GM18502 (cell line): ENCODE measurements around the gene ASF1B.

ENCODE experiments used
- ATAC-seq: cut with Tn5 transposase; IDR thresholded peaks from one replicate; pipeline ENCODE4 v1.9.1; 2021; ENCODE audit warnings: mild to moderate bottlenecking; ENCODE audit not compliant: unreplicated experiment, poor library complexity

ASF1B gene

GRCh38 chr19:14139944-14140343 lies 3.6 kb upstream of the ASF1B start:
- no peak for ATAC-seq

- no peak for ATAC-seq
Observed at GRCh38 chr19:14138576-14139265, 2.3 kb upstream of the ASF1B start.

GRCh38 chr19:14135985-14136508 lies 342 bp downstream of the ASF1B start:
- ATAC-seq = no peak

- no peak for ATAC-seq
Observed at GRCh38 chr19:14135355-14135754, 1.0 kb downstream of the ASF1B start.

- no peak for ATAC-seq
Observed at GRCh38 chr19:14127929-14128509, 8.4 kb downstream of the ASF1B start.

GRCh38 chr19:14127176-14127575 lies 9.2 kb downstream of the ASF1B start:
- ATAC-seq = no peak

GRCh38 chr19:14122924-14123323 lies 13.5 kb downstream of the ASF1B start:
- ATAC-seq = no peak

- no peak for ATAC-seq
Observed at GRCh38 chr19:14120497-14120780, 15.9 kb downstream of the ASF1B start.

- ATAC-seq = no peak
Observed at GRCh38 chr19:14119644-14120496, 16.5 kb downstream of the ASF1B start.

- ATAC-seq = no peak
Observed at GRCh38 chr19:14119146-14119545, 17.2 kb downstream of the ASF1B start.

GRCh38 chr19:14118165-14119051 lies 18.0 kb downstream of the ASF1B start:
- no peak for ATAC-seq

GRCh38 chr19:14117668-14118164 lies 18.7 kb downstream of the ASF1B start, which contains the start of gene PRKACA:
PRKACA (minus strand) TSS chr19:14117762; CDS start chr19:14117547, 215 bp downstream.
- ATAC-seq = peak; percentile 92

GRCh38 chr19:14116918-14117578 lies 19.3 kb downstream of the ASF1B start:
- peak; percentile 1 for ATAC-seq

GRCh38 chr19:14116525-14116917 lies 19.9 kb downstream of the ASF1B start:
- ATAC-seq = no peak

- ATAC-seq = no peak
Observed at GRCh38 chr19:14115756-14116155, 20.6 kb downstream of the ASF1B start.

GRCh38 chr19:14114854-14115253 lies 21.5 kb downstream of the ASF1B start:
- ATAC-seq = no peak

GRCh38 chr19:14114439-14114838 lies 21.9 kb downstream of the ASF1B start:
- no peak for ATAC-seq

GRCh38 chr19:14113762-14114414 lies 22.5 kb downstream of the ASF1B start:
- no peak for ATAC-seq

- no peak for ATAC-seq
Observed at GRCh38 chr19:14112809-14113385, 23.5 kb downstream of the ASF1B start.
